Adrenal gland (tissue), 12 donors: ENCODE results near the gene EPHB1. TPM values are rescaled to one million over a fixed set of nuclear protein-coding genes. Genes with fewer than 3 reads are reported as not detected.

Experiments
- DNase-seq, 7 donors: peaks; one replicate each; pipeline ENCODE4 v3.0.0-alpha.2; 2019 to 2020
- H3K27ac ChIP-seq, 5 donors: fragments of 200-600 bp; sonication (generic) in 4 of 5; 1 replicate in 3 of 5; 2 replicates in 2 of 5; pipeline versions ENCODE4 v1.5.1 to v1.8.0; 2016 to 2020; ENCODE audit warnings: mild to moderate bottlenecking in 1 of 5
- H3K27me3 ChIP-seq: fragments of 200-600 bp; 2 replicates; pipeline ENCODE4 v1.8.0; 2021
- H3K36me3 ChIP-seq, 2 donors: fragments of 200-600 bp; replicated peaks in 1 of 2; 1 replicate in 1 of 2; 2 replicates in 1 of 2; pipeline versions ENCODE4 v1.5.1 to v1.8.0; 2018 to 2022
- H3K4me1 ChIP-seq, 2 donors: fragments of 200-600 bp; replicated peaks in 1 of 2; 1 replicate in 1 of 2; 2 replicates in 1 of 2; pipeline versions ENCODE4 v1.5.1 to v1.8.0; 2018 to 2021
- H3K4me3 ChIP-seq, 4 donors: fragments of 200-600 bp; sonication (generic) in 3 of 4; one replicate each; pipeline ENCODE4 v1.5.1; 2016 to 2018
- H3K9me3 ChIP-seq, 3 donors: fragments of 200-600 bp; sonication (generic) in 1 of 3; replicated peaks in 1 of 3; 1 replicate in 2 of 3; 2 replicates in 1 of 3; pipeline versions ENCODE4 v1.5.1 to v1.8.0; 2016 to 2021
- CTCF ChIP-seq, 6 experiments: fragments of 450-650 bp in 4 of 6; fragments of 200-600 bp in 2 of 6; sonication (generic) in 1 of 6; IDR thresholded peaks; 1 replicate in 5 of 6; 2 replicates in 1 of 6; pipeline versions ENCODE4 v1.5.1 to v1.8.0; 2016 to 2021; ENCODE audit warnings: antibody characterized with exemption in 6 of 6, mild to moderate bottlenecking in 2 of 6, moderate library complexity in 1 of 6
- POLR2A ChIP-seq, 2 donors: fragments of 450-650 bp; IDR thresholded peaks; one replicate each; pipeline ENCODE4 v1.6.1; 2017; ENCODE audit warnings: antibody characterized with exemption in 2 of 2, mild to moderate bottlenecking in 2 of 2, moderate library complexity in 1 of 2
- WGBS, 4 donors: extraction: QIAGEN DNeasy Blood & Tissue Kit in 2 of 4; methylation state at CpG; one replicate each; pipeline versions ENCODE4 v1.1.5 to v1.1.7; 2013 to 2017; 5-methylcytosine and 5-hydroxymethylcytosine counted together
- intact Hi-C, 2 donors: fragments of 100-400 bp; cut with DNase I; formaldehyde crosslinking; loops; one replicate each; pipeline versions ENCODE4 v1.14.1 to v1.15.0; 2022 to 2023
- polyA plus RNA-seq, 3 donors: library from polyadenylated mRNA; stranded (reverse); fragments of 200-250 nt in 2 of 3; fragments of 350-450 nt in 1 of 3; fragmentation: Illumina TruSeq in 1 of 3; extraction: RNeasy Lipid Tissue Mini Kit (QIAGEN cat#74804) in 1 of 3; gene quantifications; one replicate each; pipeline ENCODE4 v1.2.3, GENCODE V29; 2013 to 2014
- total RNA-seq, 9 donors: library from RNA; depleted of rRNA in 4 of 9; stranded (reverse); fragments of >200 nt in 4 of 9; fragments of 120-200 nt in 1 of 9; fragmentation: NEBNext Ultra II Directional in 1 of 9; extraction: Animal tissue kit (Norgen Biotek cat#: 25700) in 1 of 9; gene quantifications; one replicate each; pipeline versions ENCODE4 v1.1.0 to v1.2.4, GENCODE V29; 2013 to 2023
- donor health status: healthy with polysubstance abuse.
- donor health status: Bipolar disorder and iron deficiency.
- donor health status: DM: yes; HTN: yes; CAD: no.
- donor health status: DM: no; HTN: no; CAD: no.
- donor health status: DM: no; HTN: no; CAD: no.
- donor health status: DM: yes; HTN: yes; CAD: no.

EPHB1 gene
- total and polyA plus RNA-seq, 12 donors: 0.10 to 3.4 (median 0.98) TPM

GRCh38 chr3:134768837-134769236 is 26.2 kb upstream of the EPHB1 start:
- no peak for TF ChIP-seq POLR2A (IDR thresholded peaks at IDR 0.05)
- no peak for TF ChIP-seq CTCF (IDR thresholded peaks at IDR 0.05)
- H3K27ac ChIP-seq: no peak overlapping the region
- no peak overlapping the region for H3K4me3 ChIP-seq
- 80 to 96% (median 89%) methylated on average over 5 of the region's 5 CpGs for WGBS, 4 donors
- intact Hi-C loops: no loop called here
- DNase-seq: no peak
- H3K4me1 ChIP-seq: no peaks in the 10 kb centered on the region
- no peaks in the 10 kb centered on the region for H3K9me3 ChIP-seq
- H3K36me3 ChIP-seq: no peaks in the 10 kb centered on the region
- H3K27me3 ChIP-seq: no peaks in the 10 kb centered on the region

GRCh38 chr3:134769287-134769868 is 25.7 kb upstream of the EPHB1 start:
- intact Hi-C loops: no loop called here
- DNase-seq: peak in 1 of 7 donors; percentile 34
- no peak for TF ChIP-seq POLR2A (IDR thresholded peaks at IDR 0.05)
- no peak for TF ChIP-seq CTCF (IDR thresholded peaks at IDR 0.05)
- Histone ChIP-seq H3K4me1 (no peaks in the 10 kb centered on the region), H3K27me3 (no peaks in the 10 kb centered on the region), H3K9me3 (no peaks in the 10 kb centered on the region), H3K36me3 (no peaks in the 10 kb centered on the region), H3K27ac (no peak overlapping the region), H3K4me3 (no peak overlapping the region)
- WGBS, 4 donors: 80 to 88% (median 88%) methylated on average over 2 of the region's 2 CpGs

- no peaks in the 10 kb centered on the region for H3K27me3 ChIP-seq
- DNase-seq: peak in 1 of 7 donors; percentile 15
- 71 to 84% (median 77%) methylated on average over 2 to 3 of the region's 3 CpGs for WGBS, 4 donors
- no peak overlapping the region for H3K4me3 ChIP-seq
- intact Hi-C loops: no loop called here
- H3K9me3 ChIP-seq: no peaks in the 10 kb centered on the region
- H3K27ac ChIP-seq: no peak overlapping the region
- no peaks in the 10 kb centered on the region for H3K36me3 ChIP-seq
- H3K4me1 ChIP-seq: no peaks in the 10 kb centered on the region
- no peak for TF ChIP-seq POLR2A (IDR thresholded peaks at IDR 0.05)
- TF ChIP-seq CTCF (IDR thresholded peaks at IDR 0.05): no peak
Observed at GRCh38 chr3:134772011-134772410, 23.0 kb upstream of the EPHB1 start.

GRCh38 chr3:134772591-134772990 is 22.5 kb upstream of the EPHB1 start:
- no peaks in the 10 kb centered on the region for H3K9me3 ChIP-seq
- no peak overlapping the region for H3K4me3 ChIP-seq
- intact Hi-C loops: no loop called here
- no peak overlapping the region for H3K27ac ChIP-seq
- 88 to 100% (median 95%) methylated on average over 1 of the region's 1 CpG for WGBS, 4 donors
- no peaks in the 10 kb centered on the region for H3K27me3 ChIP-seq
- no peaks in the 10 kb centered on the region for H3K36me3 ChIP-seq
- no peak for TF ChIP-seq POLR2A (IDR thresholded peaks at IDR 0.05)
- TF ChIP-seq CTCF (IDR thresholded peaks at IDR 0.05): no peak
- no peaks in the 10 kb centered on the region for H3K4me1 ChIP-seq
- peak in 1 of 7 donors; percentile 13 for DNase-seq
